Measurements from ENCODE around the gene LTBP1.

The LTBP1 gene

GRCh38 chr2:33272001-33272400 is 325.2 kb downstream of the LTBP1 start:
- no peak for DNase-seq (ENCODE audit: low spot score)

GRCh38 chr2:33273479-33273878 is 326.7 kb downstream of the LTBP1 start:
- no peak for DNase-seq (ENCODE audit: low spot score)

GRCh38 chr2:33274524-33274923 is 327.8 kb downstream of the LTBP1 start:
- no peak for DNase-seq (ENCODE audit: low spot score)

GRCh38 chr2:33275689-33276444 is 329.1 kb downstream of the LTBP1 start:
- peak; percentile 35 for DNase-seq (ENCODE audit: low spot score)

GRCh38 chr2:33277002-33277426 is 330.3 kb downstream of the LTBP1 start:
- no peak for DNase-seq (ENCODE audit: low spot score)

- no peak for DNase-seq (ENCODE audit: low spot score)
These were observed 331.6 kb downstream of the LTBP1 start for GRCh38 chr2:33278245-33278943.

- no peak for DNase-seq (ENCODE audit: low spot score)
These were observed 337.5 kb downstream of the LTBP1 start for GRCh38 chr2:33284287-33284686.

- DNase-seq (ENCODE audit: low spot score), result no peak
These were observed 340.8 kb downstream of the LTBP1 start for GRCh38 chr2:33287507-33288005.

- DNase-seq (ENCODE audit: low spot score), result no peak
These were observed 341.3 kb downstream of the LTBP1 start for GRCh38 chr2:33288011-33288410.

- no peak for DNase-seq (ENCODE audit: low spot score)
These were observed 343.2 kb downstream of the LTBP1 start for GRCh38 chr2:33289961-33290360.

- peak; percentile 62 for DNase-seq (ENCODE audit: low spot score)
These were observed 344.7 kb downstream of the LTBP1 start for GRCh38 chr2:33291278-33292013.

GRCh38 chr2:33292063-33292462 is 345.3 kb downstream of the LTBP1 start:
- no peak for DNase-seq (ENCODE audit: low spot score)

- DNase-seq (ENCODE audit: low spot score), result no peak
These were observed 346.3 kb downstream of the LTBP1 start for GRCh38 chr2:33292981-33293595.

- DNase-seq (ENCODE audit: low spot score), result peak; percentile 70
These were observed 351.5 kb downstream of the LTBP1 start for GRCh38 chr2:33298233-33298632.

GRCh38 chr2:33301355-33301754 is 354.6 kb downstream of the LTBP1 start:
- no peak for DNase-seq (ENCODE audit: low spot score)

- DNase-seq (ENCODE audit: low spot score), result no peak
These were observed 355.6 kb downstream of the LTBP1 start for GRCh38 chr2:33302348-33302747.

- DNase-seq (ENCODE audit: low spot score), result no peak
These were observed 357.5 kb downstream of the LTBP1 start for GRCh38 chr2:33304032-33304864.

- no peak for DNase-seq (ENCODE audit: low spot score)
These were observed 361.0 kb downstream of the LTBP1 start for GRCh38 chr2:33307659-33308270.

GRCh38 chr2:33312355-33312754 is 365.6 kb downstream of the LTBP1 start:
- DNase-seq (ENCODE audit: low spot score), result peak; percentile 28

GRCh38 chr2:33313039-33313438 is 366.3 kb downstream of the LTBP1 start:
- DNase-seq (ENCODE audit: low spot score), result no peak

- DNase-seq (ENCODE audit: low spot score), result no peak
These were observed 367.8 kb downstream of the LTBP1 start for GRCh38 chr2:33314541-33314940.

Data from GM03348 (cell line).